Ecto neural progenitor cell (in vitro differentiated cells): ENCODE measurements around the gene TRABD.
A peak's percentile ranks its signal among the peaks of the same experiment; 100 is the strongest.

Experiments used
- DNase-seq: peaks from one replicate; pipeline ENCODE4 v3.0.0-alpha.2; 2018; ENCODE audit warnings: low spot score

Gene TRABD

DNA sequence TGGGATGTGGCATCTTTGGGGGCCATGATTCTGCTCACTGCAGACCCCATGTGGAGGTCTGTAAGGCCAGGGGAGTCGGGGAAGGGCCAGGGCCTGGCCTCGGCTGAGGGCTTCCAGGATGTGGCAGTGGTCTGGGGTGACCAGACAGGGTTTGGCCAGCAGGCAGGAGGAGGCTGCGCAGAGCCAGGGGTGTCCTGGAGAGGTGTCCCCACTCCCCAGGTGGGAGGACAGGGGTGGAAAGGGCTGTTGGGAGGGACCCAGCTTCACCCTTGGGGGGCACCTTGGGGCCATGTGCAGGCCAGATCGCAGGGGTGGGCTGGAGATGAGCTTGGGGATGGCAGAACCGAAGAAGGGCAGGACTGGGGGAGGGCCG lies 11.7 kb upstream of the TRABD start:
- no peak for DNase-seq

DNA sequence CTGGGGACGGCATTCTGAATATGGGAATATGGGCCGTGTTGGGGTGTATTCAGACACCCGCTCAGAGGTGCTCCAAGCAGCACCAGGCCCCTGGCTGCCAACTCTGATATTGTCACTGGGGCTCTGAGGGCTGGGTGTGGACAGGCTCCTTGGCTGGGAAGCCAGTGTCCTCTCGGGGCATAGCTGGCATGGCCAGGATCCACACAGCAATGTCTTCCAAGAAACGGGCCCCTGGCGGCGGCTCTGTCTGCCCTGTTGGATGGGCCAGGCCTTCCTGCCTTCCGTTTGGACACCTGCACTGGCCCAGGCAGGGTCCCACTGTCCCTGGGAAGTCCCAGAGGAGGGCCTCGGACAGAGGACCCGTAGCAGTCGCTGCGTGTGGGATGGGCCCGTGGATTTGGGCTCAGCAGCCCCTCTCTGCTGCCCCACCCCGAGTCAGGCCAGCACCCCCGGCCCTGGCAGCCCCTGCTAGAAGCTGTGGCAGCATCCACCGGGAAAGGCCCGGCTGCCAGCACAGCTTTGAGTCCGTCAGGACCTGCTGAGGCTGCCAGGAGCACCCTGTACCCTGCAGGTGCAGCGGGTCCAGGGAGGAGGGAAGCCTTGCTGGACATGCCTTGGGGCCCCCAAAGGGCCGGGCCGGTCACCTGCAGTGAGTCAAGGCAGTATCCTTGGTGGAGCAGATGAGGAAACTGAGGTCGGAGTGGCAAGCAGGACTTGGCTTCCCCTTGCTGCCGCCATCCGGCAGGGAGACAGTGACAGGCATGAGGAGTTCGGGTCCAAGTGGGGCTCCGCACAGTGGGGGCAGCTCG lies 11.1 kb upstream of the TRABD start:
- DNase-seq, result no peak

DNA sequence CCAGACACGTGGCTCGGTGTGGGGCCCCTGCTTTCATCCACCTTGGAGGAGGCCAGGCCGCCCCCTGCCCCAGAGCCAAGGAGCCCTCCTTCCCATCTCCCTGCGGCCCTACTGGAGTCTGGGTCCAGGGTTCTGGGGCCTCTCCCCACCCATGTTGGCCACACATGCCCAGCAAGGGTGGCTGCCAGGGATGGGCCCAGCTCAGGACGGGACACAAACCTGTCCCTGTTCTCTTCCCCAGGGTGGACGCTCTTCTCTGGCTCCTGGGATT lies 10.6 kb upstream of the TRABD start:
- no peak for DNase-seq

DNA sequence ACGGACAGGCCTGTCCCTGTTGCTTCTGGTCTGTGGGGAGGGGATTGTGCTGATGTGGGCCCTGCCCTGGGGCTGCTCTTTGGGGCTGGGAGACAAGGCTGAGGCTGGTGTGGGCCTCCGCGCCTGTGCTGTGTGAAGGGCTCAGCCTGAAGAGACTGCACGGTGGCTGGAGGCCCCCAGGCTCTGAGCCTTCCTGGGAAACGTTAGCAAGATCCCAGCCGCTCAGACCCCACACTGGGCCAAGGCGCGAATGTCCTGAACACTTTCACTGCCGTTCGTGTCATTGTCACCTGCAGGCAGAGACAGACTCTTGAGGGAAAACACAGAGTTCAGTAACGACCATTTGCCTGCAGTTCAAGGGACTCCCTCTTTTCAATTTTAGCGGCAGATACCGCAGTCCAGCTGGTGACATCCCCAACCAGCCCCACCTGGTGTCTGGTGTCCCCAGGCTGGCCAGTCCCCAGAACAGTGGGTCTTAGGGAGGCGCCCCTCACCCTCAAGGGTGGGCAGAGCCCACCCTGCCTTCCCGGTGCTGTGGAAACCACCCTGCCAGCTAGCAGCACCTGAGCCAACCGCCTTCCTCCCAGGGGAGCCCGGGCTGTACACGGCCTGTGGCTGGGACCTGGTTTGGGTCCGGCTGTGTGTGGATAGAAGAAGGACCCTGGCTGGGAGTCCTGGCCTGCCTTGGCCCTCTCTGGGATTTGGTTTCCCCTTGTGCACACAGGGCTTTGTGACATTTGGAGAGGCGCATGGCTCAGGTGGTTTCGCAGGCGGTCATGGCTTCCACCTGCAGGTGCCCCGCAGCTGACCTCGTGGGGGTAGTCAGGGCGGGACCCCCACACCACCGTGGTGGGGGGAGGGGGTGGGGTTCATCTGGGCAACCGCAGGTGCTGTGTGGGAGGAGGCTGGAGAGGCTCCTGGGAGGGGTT lies 9.5 kb upstream of the TRABD start:
- DNase-seq, result no peak

DNA sequence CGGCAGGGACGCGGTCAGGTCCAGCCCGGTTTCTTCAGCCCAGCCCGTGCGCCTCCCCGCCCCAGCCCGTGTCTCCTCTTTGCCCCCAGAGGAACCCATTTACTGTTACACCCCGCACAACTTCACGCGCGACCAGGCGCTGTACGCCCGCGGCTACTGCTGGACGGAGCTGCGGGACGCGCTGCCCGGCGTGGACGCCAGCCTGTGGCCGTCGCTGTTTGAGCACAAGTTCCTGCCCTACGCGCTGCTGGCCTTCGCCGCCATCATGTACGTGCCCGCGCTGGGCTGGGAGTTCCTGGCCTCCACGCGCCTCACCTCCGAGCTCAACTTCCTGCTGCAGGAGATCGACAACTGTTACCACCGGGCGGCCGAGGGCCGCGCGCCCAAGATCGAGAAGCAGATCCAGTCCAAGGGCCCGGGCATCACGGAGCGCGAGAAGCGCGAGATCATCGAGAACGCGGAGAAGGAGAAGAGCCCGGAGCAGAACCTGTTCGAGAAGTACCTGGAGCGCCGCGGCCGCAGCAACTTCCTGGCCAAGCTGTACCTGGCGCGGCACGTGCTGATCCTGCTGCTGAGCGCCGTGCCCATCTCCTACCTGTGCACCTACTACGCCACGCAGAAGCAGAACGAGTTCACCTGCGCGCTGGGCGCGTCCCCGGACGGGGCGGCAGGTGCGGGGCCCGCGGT lies 8.7 kb upstream of the TRABD start:
- no peak for DNase-seq

DNA sequence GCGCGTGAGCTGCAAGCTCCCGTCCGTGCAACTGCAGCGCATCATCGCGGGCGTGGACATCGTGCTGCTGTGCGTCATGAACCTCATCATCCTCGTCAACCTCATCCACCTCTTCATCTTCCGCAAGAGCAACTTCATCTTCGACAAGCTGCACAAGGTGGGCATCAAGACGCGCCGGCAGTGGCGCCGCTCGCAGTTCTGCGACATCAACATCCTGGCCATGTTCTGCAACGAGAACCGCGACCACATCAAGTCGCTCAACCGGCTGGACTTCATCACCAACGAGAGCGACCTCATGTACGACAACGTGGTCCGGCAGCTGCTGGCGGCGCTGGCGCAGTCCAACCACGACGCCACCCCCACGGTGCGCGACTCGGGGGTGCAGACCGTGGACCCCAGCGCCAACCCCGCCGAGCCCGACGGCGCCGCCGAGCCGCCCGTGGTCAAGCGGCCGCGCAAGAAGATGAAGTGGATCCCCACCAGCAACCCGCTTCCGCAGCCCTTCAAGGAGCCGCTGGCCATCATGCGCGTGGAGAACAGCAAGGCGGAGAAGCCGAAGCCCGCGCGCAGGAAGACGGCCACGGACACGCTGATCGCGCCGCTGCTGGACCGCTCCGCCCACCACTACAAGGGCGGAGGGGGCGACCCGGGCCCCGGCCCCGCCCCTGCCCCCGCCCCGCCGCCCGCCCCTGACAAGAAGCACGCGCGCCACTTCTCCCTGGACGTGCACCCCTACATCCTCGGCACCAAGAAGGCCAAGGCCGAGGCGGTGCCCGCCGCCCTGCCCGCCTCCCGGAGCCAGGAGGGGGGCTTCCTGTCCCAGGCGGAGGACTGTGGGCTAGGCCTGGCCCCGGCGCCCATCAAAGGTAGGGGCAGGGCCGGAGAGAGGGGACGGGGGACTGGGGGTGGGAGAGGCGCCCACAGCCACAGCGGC lies 7.9 kb upstream of the TRABD start:
- no peak for DNase-seq

DNA sequence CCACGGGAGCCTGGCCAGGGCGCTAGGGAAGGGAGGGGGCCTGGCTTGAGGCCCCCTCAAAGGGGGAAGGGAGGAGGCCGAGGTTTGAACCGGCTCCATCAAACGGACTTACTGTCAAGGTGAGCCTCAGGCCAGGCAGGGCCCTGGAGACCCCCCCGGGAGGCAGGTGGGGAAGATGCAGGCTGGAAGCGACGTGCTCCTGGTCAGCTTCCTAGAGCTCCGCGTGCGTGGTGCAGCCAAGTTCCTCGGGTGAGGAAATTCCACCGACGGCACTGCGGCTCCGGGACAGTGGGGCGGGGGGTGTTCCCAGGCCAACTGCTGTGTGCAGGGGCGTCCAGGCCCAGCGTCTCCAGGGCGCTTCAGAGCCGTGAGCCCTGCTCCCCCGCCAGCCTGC lies 7.2 kb upstream of the TRABD start:
- no peak for DNase-seq

DNA sequence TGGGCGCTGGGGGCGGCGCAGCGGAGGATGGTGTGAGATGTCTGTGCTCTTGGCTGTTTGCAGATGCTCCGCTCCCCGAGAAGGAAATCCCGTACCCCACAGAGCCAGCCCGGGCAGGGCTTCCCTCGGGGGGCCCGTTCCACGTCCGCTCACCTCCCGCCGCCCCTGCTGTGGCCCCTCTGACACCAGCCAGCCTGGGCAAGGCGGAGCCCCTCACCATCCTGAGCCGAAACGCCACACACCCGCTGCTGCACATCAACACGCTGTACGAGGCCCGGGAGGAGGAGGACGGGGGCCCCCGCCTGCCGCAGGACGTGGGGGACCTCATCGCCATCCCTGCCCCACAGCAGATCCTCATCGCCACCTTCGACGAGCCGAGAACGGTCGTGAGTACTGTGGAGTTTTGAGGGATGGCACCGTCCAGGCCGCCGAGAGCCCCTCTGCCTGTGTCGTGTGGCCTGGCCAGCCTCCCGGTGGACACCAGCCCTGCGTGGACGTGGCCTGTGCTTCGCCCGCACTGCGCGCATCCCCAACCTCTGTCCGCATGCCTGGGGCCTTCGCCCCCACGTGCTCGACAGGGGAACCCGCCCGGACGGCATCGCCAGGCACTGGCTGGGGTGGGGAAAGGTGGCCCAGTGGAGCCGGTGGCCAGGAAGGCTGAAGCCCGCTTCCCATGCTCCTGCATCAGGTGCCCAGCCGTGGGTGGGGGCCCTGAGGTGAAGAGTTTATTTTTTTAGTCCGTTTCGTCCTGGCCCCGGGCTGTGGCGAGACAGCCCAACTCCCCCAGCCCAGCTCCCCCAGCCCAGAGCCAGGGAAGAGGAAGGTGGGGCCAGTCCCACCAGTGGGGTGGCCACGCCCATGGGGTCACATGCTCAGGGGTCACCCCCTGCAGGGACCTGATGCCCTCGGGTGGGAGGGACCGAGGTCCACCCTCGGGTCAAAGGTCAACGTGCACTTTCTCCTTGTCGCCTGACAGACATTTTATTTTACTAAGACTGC lies 6.5 kb upstream of the TRABD start:
- DNase-seq, result no peak

DNA sequence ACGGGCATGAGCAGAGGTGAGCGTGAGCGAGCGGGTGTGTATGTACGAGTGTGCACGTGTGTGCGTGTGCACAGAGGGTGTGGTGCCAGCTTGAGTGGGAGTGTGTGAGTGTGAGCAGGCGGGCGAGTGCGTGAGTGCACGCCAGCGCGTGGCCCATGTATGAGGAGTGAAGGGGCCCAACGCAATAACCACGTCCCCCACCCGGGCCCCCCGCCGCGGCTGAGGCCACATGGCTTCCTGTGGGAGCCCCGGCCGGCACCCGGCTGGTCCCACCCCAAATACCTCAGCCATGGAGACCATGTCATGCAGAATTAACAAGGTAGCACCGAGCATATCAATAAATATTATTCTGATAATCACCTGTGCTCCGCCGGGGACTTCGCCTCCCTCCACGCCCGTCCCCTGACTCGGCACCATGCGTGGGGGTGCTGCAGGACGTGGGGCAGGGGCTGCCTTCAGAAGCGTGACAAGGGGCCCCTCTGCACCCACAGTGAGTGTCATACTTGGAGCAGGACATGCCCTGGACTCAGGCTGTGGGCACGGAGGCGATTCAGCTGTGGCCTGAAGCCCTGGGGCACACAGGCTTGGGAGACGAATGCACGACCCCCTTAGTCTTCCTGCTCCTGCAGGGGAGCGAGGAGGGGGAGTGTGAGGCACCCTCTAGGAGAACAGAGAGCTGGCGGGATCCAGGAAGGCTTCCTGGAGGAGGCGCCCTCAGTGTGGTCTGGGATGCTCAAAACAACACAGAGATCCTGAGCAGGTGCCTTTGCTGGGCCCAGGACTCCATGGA lies 5.6 kb upstream of the TRABD start:
- no peak for DNase-seq

DNA sequence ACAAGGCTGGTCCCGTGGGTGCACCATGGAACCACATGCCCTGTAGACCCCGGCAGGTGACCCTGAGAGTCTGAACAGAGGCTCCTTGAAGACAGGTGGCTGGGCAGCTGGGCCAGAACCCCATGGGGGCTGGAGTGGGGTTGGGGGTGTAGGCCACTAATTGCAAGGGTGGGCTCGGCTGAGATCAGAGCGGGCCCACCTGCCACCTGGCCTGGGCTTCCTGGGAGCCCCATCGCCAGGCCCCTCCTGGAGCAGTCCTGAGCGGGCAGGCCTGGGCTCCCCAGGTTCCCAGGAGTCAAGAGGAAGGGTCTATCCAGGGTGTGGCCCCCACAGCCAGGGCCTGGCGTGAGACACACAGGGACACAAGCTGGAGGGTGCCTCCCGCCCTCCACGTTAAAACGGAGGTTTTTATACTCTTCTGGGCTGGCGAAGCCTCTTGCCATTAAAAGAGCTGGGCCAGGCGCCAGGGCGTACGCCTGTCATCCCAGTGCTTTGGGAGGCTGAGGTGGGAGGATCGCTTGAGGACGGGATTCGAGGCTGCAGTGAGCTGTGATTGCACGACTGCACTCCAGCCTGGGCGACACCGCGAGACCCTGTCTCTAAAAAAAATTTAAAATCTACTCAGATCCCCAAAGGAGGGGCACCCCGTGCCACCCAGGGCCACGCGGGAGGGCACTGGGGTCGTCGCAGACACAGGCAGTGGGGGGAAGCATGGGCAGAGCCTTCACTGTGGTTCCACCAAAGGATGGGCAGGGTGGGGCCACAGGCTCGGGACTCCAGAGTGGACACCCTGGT lies 4.8 kb upstream of the TRABD start:
- DNase-seq, result no peak

DNA sequence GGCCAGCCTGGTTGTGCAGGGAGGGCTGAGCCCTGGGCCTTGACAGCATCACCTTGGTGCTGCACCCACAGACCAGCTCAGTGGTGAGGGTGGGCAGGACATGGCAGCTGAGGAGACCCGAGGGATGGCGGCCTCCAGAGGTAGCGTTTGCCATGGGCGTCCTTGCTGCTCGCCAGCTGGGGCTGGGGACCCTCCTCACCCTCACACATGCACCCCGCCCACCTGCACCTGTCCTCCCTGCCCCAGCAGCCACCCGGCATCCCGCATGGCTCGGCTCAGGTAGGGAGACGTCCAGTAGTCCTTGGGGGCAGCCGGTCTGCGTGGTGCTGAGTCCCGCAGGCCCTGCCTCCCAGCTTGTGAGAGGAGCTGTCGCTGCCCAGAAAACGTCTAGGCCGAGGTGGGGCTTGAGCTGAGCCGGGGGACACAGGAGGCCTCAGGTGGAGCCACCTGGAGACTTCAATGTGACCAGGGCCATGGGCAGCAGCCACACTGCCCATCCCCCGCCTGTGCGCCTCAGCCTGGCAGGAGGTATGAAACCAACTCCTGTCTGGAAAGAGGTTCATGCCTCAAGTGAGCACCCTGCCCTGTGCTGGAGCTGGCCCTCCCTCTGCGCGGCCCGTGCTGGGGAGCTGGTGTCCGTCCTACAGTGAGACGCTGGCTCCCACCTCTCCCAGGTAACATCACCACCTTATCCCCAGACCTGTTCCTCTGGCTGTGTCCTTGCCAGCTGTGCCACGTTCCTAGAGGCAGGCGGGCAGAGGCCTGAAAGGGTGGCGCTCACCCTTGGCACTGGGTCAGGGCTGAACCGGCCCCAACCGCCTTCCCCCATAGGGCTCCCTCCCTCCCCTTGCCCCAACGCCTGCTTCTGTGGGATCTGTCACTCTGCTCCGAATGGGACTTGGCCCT lies 3.3 kb upstream of the TRABD start:
- DNase-seq, result no peak

DNA sequence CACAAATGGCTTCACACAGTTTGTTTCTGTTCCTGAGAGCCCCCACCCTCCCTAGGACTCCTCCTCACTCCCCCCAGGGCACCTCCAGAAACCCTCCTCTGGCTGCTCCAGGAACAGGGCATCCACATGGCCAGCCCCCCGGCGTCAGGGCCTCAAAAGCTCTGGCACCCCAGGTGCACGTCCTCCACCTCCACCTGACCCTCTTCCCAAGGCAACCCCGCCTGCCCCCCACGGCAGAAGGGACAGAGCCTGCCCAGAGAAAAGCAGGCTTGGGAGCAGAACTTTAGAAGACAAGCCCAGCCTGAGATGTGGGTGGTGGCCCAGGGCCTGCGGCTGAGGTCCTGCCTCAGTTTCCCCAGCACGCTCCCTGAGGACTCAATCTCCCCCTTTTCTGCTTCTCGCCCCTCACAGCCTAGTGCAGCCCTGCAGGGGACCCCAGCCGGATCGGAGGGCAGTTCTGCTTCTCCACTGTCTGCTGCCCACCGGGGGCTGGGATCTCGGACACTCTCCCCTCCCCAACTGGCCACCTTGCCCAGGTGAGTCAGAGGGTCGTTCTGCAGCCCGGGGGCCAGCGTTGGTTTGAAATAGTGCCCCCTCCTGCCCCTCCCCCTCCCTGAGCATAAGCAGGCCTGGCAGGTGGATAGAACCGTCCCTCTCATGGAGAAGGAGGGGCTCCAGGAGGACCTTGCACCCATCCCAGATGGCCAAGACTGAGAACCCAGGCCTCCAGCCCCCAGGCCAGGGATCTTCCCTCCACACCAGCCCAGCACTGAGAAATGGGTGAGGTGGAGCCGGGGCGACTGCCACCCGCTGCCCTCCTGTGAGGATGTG lies 2.4 kb upstream of the TRABD start:
- DNase-seq, result no peak

DNA sequence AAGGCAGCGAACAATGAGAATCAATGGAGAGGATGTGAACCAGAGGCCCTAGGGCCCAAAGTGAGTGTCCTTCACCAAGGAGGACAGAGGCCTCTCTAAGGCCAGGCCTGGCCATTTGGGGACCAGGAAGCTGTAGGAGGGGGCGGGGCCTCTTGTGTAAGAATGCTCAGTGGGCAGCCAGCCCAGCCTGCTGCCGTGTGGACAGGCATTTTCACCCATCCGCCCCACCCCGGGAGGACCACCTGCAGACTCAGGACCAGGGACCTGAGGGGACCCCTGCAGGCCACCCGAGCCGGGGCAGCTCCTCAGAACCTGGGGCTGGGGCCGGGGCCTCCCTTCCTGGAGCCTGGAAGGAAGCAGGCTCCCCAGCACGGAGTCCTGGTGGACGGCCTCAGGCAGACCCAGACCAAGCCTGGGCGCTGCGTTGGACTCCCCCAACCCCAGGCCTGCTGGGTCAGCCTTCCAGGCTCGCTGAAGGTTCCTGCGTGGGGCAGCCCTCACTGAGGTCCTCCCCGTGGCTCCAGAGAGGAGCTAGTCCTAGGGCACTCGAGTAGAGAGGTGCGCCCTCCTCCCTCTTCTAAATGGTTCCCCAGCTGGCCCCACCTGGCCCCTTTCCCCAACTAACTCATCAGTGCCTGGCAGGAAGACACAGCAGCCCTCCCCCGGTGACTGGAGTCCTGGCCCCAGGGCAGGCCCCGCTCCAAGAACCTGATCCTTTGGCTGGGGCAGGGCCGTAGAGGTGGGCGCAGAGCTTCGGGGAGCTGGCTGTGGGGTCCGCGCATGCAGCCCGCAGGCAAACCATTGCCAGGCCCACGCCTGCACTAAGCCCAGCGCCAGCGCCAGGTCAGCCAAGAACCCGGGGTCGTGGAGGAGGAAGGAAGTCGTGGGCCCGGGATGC lies 1.5 kb upstream of the TRABD start:
- no peak for DNase-seq

DNA sequence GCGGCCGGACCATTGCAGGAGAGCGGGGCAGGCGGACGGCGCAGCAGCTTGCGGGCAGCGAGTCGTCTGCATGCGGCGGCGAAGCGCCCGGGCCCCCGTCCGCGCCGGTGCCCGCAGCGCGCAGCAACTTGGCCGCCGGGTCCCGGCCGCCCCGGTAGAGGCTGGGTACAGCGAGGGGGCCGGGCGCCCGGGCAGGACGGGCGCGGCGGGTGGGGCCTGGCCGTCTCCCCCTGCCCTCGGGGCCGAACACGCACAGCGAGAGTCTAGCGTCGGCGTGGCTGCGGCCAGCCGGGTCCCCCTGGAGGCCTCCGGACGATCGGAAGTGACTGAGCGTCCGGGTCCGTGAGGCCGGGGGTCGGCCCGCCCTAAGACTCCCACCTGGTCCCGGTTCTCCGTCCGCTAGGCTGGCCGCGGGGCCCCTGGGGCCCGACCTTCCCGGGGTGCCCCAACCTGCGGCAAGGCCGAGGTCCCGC lies 775 bp upstream of the TRABD start:
- peak; percentile 67 for DNase-seq

DNA sequence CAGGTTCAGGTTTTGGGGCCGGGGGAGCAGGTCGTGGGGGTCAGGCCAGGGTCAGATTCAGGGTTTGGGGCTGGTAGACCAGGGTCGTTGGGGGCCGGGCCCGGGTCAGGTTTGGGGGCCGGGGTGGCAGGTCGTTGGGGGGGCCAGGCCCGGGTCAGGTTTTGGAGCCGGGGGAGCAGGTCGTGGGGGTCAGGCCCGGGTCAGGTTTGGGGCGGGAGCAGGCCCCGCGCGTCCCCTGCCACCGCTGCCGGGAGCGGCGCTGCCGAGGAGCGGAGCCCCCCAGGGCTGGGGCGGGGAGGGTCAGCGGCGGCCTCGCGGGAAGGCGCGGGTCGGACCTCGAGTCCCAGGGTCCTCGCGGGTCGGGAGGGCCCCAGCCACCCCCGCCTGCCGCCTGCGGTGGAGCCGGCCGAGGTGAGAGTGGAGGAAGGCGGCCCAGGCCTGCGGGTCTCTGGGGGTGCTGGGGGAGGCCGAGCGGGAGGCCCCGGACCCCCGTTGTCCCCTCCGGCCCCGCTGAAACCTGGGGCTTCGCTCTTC lies 535 bp downstream of the TRABD start:
- no peak for DNase-seq
